HG03108 (cell line): ENCODE measurements around the gene TMEM125.

ENCODE experiments used
- ATAC-seq: cut with Tn5 transposase; IDR thresholded peaks from one replicate; pipeline ENCODE4 v1.9.1; 2021; ENCODE audit warnings: moderate library complexity; ENCODE audit not compliant: unreplicated experiment

Gene TMEM125

GRCh38 chr1:43269627-43270375 lies at the start of gene TMEM125:
TSS of gene TMEM125 (plus strand) at chr1:43269983. CDS start at chr1:43272723, 2,740 bp downstream.
- ATAC-seq, result no peak

GRCh38 chr1:43220905-43221778 lies 48.6 kb upstream of the TMEM125 start:
- ATAC-seq, result peak; percentile 85

GRCh38 chr1:43221797-43222196 lies 48.0 kb upstream of the TMEM125 start:
- no peak for ATAC-seq

- no peak for ATAC-seq
Measured at GRCh38 chr1:43222879-43223278, 46.9 kb upstream of the TMEM125 start.

- ATAC-seq, result no peak
Measured at GRCh38 chr1:43225168-43225567, 44.6 kb upstream of the TMEM125 start.

- no peak for ATAC-seq
Measured at GRCh38 chr1:43227143-43227764, 42.5 kb upstream of the TMEM125 start.

GRCh38 chr1:43229826-43230780 lies 39.7 kb upstream of the TMEM125 start:
- no peak for ATAC-seq

GRCh38 chr1:43232074-43232473 lies 37.7 kb upstream of the TMEM125 start:
- ATAC-seq, result no peak

- no peak for ATAC-seq
Measured at GRCh38 chr1:43232482-43232881, 37.3 kb upstream of the TMEM125 start.

- ATAC-seq, result no peak
Measured at GRCh38 chr1:43233631-43234030, 36.2 kb upstream of the TMEM125 start.

GRCh38 chr1:43234267-43234666 lies 35.5 kb upstream of the TMEM125 start:
- no peak for ATAC-seq

GRCh38 chr1:43235040-43235439 lies 34.7 kb upstream of the TMEM125 start:
- ATAC-seq, result no peak

GRCh38 chr1:43235451-43236121 lies 34.2 kb upstream of the TMEM125 start:
- no peak for ATAC-seq

GRCh38 chr1:43237121-43237520 lies 32.7 kb upstream of the TMEM125 start:
- ATAC-seq, result no peak

- ATAC-seq, result no peak
Measured at GRCh38 chr1:43238085-43238484, 31.7 kb upstream of the TMEM125 start.

GRCh38 chr1:43238991-43239469 lies 30.8 kb upstream of the TMEM125 start:
- ATAC-seq, result no peak

GRCh38 chr1:43239484-43239883 lies 30.3 kb upstream of the TMEM125 start:
- peak; percentile 80 for ATAC-seq

- ATAC-seq, result no peak
Measured at GRCh38 chr1:43241413-43241836, 28.4 kb upstream of the TMEM125 start.

- ATAC-seq, result no peak
Measured at GRCh38 chr1:43243299-43243698, 26.5 kb upstream of the TMEM125 start.
